Nephron (organoid): ENCODE data around the gene CHN2.

Experiments used
- H3K27ac Mint-ChIP-seq, 3 experiments: 2 replicates each; pipeline ENCODE4 v1.8.0; 2020; ENCODE audit warnings: mixed read lengths in 3 of 3, mild to moderate bottlenecking in 2 of 3, moderate library complexity in 1 of 3
- H3K27me3 Mint-ChIP-seq: 2 replicates; pipeline ENCODE4 v1.8.0; 2021; ENCODE audit warnings: low read depth, mild to moderate bottlenecking, moderate library complexity, mixed read lengths
- H3K36me3 Mint-ChIP-seq: 2 replicates; pipeline ENCODE4 v1.8.0; 2020; ENCODE audit warnings: low read depth, mixed read lengths
- H3K4me1 Mint-ChIP-seq: 2 replicates; pipeline ENCODE4 v1.8.0; 2020; ENCODE audit warnings: mixed read lengths
- H3K4me3 Mint-ChIP-seq, 3 experiments: 2 replicates each; pipeline ENCODE4 v1.8.0; 2020; ENCODE audit warnings: mild to moderate bottlenecking in 3 of 3, mixed read lengths in 3 of 3, moderate library complexity in 2 of 3
- H3K9me3 Mint-ChIP-seq: 2 replicates; pipeline ENCODE4 v1.8.0; 2020; ENCODE audit warnings: mixed read lengths
- TF ChIP-seq, protein P1 (sequence below), 3 experiments: fragments of 200-600 bp; sonication (generic); IDR thresholded peaks; one replicate each; pipeline ENCODE4 v1.5.0; 2021; ENCODE audit warnings: antibody characterized with exemption in 3 of 3; ENCODE audit not compliant: unreplicated experiment in 3 of 3

Gene CHN2

DNA sequence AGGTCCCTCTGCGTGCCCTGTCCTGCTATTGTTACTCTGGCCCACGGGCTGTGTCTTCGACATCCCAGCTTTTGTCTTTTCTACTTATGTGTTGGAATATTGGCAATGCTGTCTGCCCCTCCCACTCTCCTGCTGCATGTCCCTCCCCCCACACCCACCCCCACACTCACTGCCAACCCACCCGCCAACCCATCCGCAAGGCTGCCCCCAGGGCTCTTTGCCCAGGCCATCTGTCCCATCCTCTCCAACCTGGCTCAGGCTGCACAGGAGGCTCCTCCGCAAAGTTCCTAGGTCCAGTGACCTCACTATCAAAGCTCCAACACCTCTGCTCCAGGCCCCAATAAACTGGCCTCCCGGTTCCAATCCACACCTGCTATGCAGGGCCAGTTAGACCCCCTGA, 202.0 kb downstream of the CHN2 start:
- H3K9me3 Mint-ChIP-seq = no peaks in the 10 kb centered on the region
- H3K27ac Mint-ChIP-seq = no peak overlapping the region
- H3K27me3 Mint-ChIP-seq = no peaks in the 10 kb centered on the region
- no peaks in the 10 kb centered on the region for H3K4me1 Mint-ChIP-seq
- TF ChIP-seq, protein P1, sequence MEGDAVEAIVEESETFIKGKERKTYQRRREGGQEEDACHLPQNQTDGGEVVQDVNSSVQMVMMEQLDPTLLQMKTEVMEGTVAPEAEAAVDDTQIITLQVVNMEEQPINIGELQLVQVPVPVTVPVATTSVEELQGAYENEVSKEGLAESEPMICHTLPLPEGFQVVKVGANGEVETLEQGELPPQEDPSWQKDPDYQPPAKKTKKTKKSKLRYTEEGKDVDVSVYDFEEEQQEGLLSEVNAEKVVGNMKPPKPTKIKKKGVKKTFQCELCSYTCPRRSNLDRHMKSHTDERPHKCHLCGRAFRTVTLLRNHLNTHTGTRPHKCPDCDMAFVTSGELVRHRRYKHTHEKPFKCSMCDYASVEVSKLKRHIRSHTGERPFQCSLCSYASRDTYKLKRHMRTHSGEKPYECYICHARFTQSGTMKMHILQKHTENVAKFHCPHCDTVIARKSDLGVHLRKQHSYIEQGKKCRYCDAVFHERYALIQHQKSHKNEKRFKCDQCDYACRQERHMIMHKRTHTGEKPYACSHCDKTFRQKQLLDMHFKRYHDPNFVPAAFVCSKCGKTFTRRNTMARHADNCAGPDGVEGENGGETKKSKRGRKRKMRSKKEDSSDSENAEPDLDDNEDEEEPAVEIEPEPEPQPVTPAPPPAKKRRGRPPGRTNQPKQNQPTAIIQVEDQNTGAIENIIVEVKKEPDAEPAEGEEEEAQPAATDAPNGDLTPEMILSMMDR (IDR thresholded peaks at IDR 0.05; ENCODE audit: unreplicated experiment in 3 of 3) = no peak
- H3K36me3 Mint-ChIP-seq = peaks cover 4% of the 10 kb centered on the region
- H3K4me3 Mint-ChIP-seq = no peak overlapping the region

DNA sequence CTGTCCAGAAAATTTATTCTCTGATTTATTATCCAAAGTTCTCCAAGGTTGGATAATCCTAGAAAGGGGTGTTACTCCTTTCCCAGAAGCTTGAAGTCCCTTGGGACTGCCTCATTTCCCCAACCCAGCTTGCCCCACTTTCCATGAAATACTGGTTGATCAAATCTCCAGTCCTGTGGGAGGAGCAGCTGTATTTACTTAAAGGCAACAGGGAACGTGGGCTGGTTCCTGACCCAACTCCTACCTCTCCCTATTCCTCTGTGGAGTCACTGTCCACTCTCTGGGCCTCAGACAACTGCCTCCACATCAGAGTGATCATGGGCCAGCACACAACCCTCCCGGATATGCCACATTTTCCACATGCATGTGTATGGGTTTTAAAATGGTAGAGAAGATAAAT, 202.8 kb downstream of the CHN2 start:
- H3K36me3 Mint-ChIP-seq = peaks cover 4% of the 10 kb centered on the region
- H3K9me3 Mint-ChIP-seq = no peaks in the 10 kb centered on the region
- peaks cover 3% of the 10 kb centered on the region for H3K4me1 Mint-ChIP-seq
- TF ChIP-seq, protein P1 (IDR thresholded peaks at IDR 0.05; ENCODE audit: unreplicated experiment in 3 of 3) = no peak
- H3K27me3 Mint-ChIP-seq = no peaks in the 10 kb centered on the region
- no peak overlapping the region for H3K4me3 Mint-ChIP-seq
- H3K27ac Mint-ChIP-seq = no peak overlapping the region

DNA sequence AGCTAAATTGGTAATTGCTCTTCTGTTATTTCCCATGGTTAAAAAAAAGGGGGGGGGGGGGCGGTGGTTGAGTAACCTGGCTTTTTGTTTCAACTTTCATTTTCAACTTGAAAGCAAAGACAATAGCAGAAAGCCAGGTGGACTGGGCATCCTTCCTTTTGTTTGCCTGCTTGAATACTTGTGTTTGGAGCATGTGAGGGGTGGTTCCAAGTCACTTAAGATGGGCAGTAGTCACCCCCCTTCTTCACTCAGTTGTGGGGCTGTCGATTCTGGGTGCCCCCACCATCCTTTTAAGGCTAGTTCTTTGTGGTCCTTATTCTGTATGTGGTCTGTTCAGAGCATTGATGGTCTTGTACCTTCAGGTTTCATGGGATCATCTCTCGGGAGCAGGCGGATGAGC, 203.4 kb downstream of the CHN2 start:
- TF ChIP-seq, protein P1 (IDR thresholded peaks at IDR 0.05; ENCODE audit: unreplicated experiment in 3 of 3) = no peak
- H3K27ac Mint-ChIP-seq = no peak overlapping the region
- peaks cover 5% of the 10 kb centered on the region for H3K4me1 Mint-ChIP-seq
- no peak overlapping the region for H3K4me3 Mint-ChIP-seq
- peaks cover 4% of the 10 kb centered on the region for H3K36me3 Mint-ChIP-seq
- H3K9me3 Mint-ChIP-seq = no peaks in the 10 kb centered on the region
- no peaks in the 10 kb centered on the region for H3K27me3 Mint-ChIP-seq

DNA sequence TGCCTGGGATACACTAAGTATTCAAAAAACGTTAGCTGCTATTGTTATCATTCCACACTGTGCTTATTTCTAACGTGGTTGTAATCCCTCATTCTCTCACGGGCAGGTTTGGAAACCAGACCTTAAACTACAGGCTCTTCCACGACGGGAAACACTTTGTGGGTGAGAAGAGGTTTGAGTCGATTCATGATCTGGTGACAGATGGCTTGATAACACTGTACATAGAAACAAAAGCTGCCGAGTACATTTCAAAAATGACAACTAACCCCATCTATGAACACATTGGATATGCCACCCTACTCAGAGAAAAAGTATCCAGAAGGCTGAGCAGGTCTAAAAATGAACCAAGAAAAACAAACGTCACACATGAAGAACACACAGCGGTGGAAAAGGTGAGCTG, 205.9 kb downstream of the CHN2 start:
- TF ChIP-seq, protein P1 (IDR thresholded peaks at IDR 0.05; ENCODE audit: unreplicated experiment in 3 of 3) = no peak
- H3K36me3 Mint-ChIP-seq = peaks cover 4% of the 10 kb centered on the region
- H3K27ac Mint-ChIP-seq = no peak overlapping the region
- no peaks in the 10 kb centered on the region for H3K9me3 Mint-ChIP-seq
- H3K27me3 Mint-ChIP-seq = no peaks in the 10 kb centered on the region
- H3K4me1 Mint-ChIP-seq = peaks cover 5% of the 10 kb centered on the region
- H3K4me3 Mint-ChIP-seq = no peak overlapping the region

DNA sequence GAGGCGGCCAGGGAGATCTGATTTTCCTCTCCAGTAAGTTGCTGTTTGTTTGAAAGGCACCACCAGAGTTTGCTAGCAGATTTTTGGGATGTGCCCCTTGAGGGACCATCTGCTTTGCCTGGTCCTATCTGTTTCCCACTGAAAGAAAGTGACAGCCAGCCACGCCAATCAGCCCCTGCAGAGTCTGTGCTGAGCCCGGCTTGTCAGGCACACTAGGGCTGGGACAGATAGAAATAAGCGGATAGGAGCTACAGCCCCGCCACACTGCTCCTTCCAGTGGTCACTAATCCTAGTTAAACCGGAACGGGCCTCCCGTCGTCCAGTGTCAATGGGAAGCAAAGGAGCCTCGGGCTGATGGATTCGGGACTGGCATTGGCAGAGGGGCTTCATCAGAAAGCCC, 207.2 kb downstream of the CHN2 start:
- no peaks in the 10 kb centered on the region for H3K27me3 Mint-ChIP-seq
- H3K4me1 Mint-ChIP-seq = peaks cover 5% of the 10 kb centered on the region
- peaks cover 4% of the 10 kb centered on the region for H3K36me3 Mint-ChIP-seq
- TF ChIP-seq, protein P1 (IDR thresholded peaks at IDR 0.05; ENCODE audit: unreplicated experiment in 3 of 3) = no peak
- H3K27ac Mint-ChIP-seq = peak overlapping the region in 1 of 3 experiments; percentile 2
- no peaks in the 10 kb centered on the region for H3K9me3 Mint-ChIP-seq
- H3K4me3 Mint-ChIP-seq = no peak overlapping the region

DNA sequence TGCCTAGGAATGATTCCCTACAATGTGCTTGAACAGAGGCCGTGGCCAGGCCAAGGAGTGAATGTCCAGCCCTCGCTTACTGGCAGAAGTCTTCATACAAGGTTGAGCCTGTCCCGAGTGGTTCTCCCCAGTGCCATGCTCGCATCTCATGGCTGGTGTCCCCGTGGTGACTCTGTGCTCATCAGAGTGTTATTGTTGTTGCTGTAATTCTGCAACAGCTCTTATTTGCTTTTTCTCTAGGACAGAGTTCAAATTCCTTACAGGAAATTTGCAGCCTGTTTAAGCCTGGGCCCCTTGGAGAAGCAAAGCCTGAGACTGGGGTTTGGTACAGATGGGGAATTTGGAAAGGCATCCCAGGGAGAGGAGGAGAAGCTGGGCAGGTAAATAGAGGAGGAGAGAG, 211.3 kb downstream of the CHN2 start:
- TF ChIP-seq, protein P1 (IDR thresholded peaks at IDR 0.05; ENCODE audit: unreplicated experiment in 3 of 3) = no peak
- Mint-ChIP-seq H3K9me3 (no peaks in the 10 kb centered on the region), H3K36me3 (no peaks in the 10 kb centered on the region), H3K27ac (no peak overlapping the region), H3K4me3 (no peak overlapping the region), H3K27me3 (peaks cover 21% of the 10 kb centered on the region), H3K4me1 (peaks cover 10% of the 10 kb centered on the region)
